ENCODE measurements around the gene NSF. TPM values are rescaled to one million over a fixed set of nuclear protein-coding genes. Genes with fewer than 3 reads are reported as not detected.

The NSF gene
- total RNA-seq, 2 experiments from 2014 or later: 37.0 to 37.9 TPM

DNA sequence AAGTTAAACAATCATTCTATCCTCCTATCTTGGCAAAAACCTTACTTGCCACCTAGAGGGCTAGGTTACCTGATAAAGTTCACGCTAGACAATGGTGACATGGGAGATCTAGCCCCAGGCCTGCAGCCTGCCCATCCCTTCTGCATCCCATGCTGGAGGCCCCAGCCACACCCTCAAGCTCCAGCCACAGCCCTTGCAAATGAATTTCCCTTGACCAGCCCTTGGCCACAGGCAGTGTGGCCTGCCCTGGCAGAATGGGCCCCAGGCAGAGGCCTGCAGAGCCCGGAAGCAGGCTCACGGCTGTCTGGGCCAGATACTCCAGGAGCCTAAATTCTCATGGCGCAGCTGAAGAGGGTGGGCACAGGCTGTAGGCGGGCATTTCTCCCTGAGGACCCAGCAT lies 213.1 kb downstream of the NSF start:
- H3K36me3 Mint-ChIP-seq: no peaks in the 10 kb centered on the region
- DNase-seq: no peak
- H3K9me3 Mint-ChIP-seq: no peaks in the 10 kb centered on the region
- peaks cover 3% of the 10 kb centered on the region for H3K27me3 Mint-ChIP-seq
- H3K27ac Mint-ChIP-seq: no peak overlapping the region
- H3K4me3 Mint-ChIP-seq: no peak overlapping the region
- no peaks in the 10 kb centered on the region for H3K4me1 Mint-ChIP-seq

DNA sequence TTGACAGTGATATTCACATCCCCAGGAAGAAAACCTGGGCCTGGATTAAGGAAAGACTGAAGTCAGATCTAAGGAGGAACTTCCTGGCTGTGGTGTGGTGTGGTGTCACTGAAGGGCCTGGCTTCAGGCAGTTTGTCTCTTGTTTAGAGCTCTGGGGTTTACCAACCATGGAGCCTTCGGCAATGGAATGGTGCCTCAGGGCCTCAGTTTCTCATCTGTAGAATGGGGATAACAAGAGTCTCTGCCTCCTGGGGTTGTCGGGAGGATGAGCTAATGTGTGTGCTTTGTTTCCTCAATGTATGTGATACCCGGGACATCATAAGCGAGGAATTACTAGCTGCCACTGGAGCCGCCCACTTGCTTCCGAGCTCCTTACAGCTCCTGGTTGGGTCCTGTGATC lies 215.3 kb downstream of the NSF start:
- Mint-ChIP-seq H3K4me3 (no peak overlapping the region), H3K9me3 (no peaks in the 10 kb centered on the region), H3K36me3 (no peaks in the 10 kb centered on the region), H3K27ac (no peak overlapping the region), H3K27me3 (peaks cover under 1% of the 10 kb centered on the region), H3K4me1 (no peaks in the 10 kb centered on the region)
- DNase-seq: no peak

Other genes with a start within 250 kb of the NSF start
- gene ARL17B, start 228.9 kb upstream of the NSF start, total RNA-seq: 10 to 100 TPM; 17.7 to 17.8 TPM
- 1 to 10 TPM; 7.5 to 8.0 TPM for gene LRRC37A2, start 78.2 kb upstream of the NSF start, total RNA-seq
- 10 to 100 TPM; 10.4 to 13.0 TPM for gene ARL17A, start 11.0 kb upstream of the NSF start, total RNA-seq
- gene WNT3, start 228.0 kb downstream of the NSF start, total RNA-seq: under 1 TPM; 0.06 to 0.08 TPM